ENCODE measurements around the gene KIAA0232. TPM values are rescaled to one million over a fixed set of nuclear protein-coding genes. Genes with fewer than 3 reads are reported as not detected.

The KIAA0232 gene
- total RNA-seq, 1 experiment from 2014 or later: 28.5 TPM

DNA sequence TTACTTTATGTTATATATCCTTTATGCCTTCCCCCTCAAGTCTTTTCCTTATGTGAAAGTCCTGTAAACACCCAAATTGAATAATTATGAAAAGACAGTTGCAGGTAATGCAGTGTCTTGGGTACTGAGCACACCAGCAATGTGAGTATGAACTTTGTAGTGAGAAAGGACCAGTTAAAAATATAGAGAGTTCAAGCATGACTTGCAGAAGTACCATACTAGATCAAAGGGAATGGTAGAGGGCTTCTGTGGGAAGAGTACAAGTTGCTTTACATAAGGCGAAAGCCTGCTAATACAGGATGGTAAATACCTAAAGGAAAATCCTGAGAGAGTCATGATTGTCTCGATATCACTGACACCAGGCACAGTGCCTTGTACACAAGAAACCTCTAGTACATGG is 25.7 kb downstream of the KIAA0232 start:
- Histone ChIP-seq H3K4me2 (ENCODE audit: insufficient read depth, insufficient read length, low read length) (no peak overlapping the region), H2BK20ac (ENCODE audit: low read depth, low read length, poor library complexity, severe bottlenecking) (no peak overlapping the region), H2BK5ac (ENCODE audit: insufficient read length, low read length) (no peak overlapping the region), H3K18ac (ENCODE audit: insufficient read length, low read depth, low read length) (no peak overlapping the region), H3T11ph (ENCODE audit: low read length) (no peak overlapping the region), H3K14ac (ENCODE audit: insufficient read depth, low read length) (no peak overlapping the region), H3K23me2 (ENCODE audit: insufficient read length, low read depth, low read length, poor library complexity, severe bottlenecking) (no peaks in the 10 kb centered on the region), H3K4ac (ENCODE audit: low read depth, low read length) (no peak overlapping the region), H2BK12ac (ENCODE audit: insufficient read length, low read depth, low read length) (no peak overlapping the region), H3K56ac (ENCODE audit: insufficient read length, low read depth, low read length) (no peak overlapping the region), H3K9ac (ENCODE audit: extremely low read depth, insufficient read length, low read length) (no peak overlapping the region), H3K27me3 (ENCODE audit: insufficient read depth, low read length) (no peaks in the 10 kb centered on the region), H3K27ac (ENCODE audit: insufficient read length, low read depth, low read length) (no peak overlapping the region), H3K23ac (ENCODE audit: insufficient read length, low read depth, low read length) (no peak overlapping the region), H3K4me1 (ENCODE audit: insufficient read depth, low read length) (no peaks in the 10 kb centered on the region; the same call in 1 of the 2 replicates), H2BK120ac (ENCODE audit: low read depth, low read length, poor library complexity, severe bottlenecking) (no peak overlapping the region), H4K91ac (ENCODE audit: insufficient read length, low read depth, low read length) (no peak overlapping the region), H3K9me3 (ENCODE audit: control insufficient read depth, low read depth, low read length) (no peaks in the 10 kb centered on the region), H2AFZ (ENCODE audit: low read length) (no peak overlapping the region), H4K5ac (ENCODE audit: insufficient read length, low read depth, low read length) (no peak overlapping the region), H4K20me1 (ENCODE audit: control insufficient read depth, insufficient read depth, insufficient read length) (no peaks in the 10 kb centered on the region), H4K8ac (replicated peaks; ENCODE audit: insufficient read length, low read depth, low read length) (no peak overlapping the region), H3K79me2 (ENCODE audit: insufficient read depth, low read length) (peaks cover 3% of the 10 kb centered on the region; the same call in 1 of the 2 replicates), H2AK5ac (ENCODE audit: insufficient read length, low read length) (no peak overlapping the region), H3K79me1 (ENCODE audit: insufficient read depth, low read depth, low read length, poor library complexity, severe bottlenecking) (peaks cover 4% of the 10 kb centered on the region), H2BK15ac (ENCODE audit: low read depth, low read length) (no peak overlapping the region)
- Mint-ChIP-seq H3K4me3 (no peak overlapping the region), H3K27me3 (ENCODE audit: low read depth) (no peaks in the 10 kb centered on the region), H3K27ac (no peak overlapping the region), H3K4me1 (peaks cover 23 to 37% of the 10 kb centered on the region in 2 experiments), H3K9me3 (no peaks in the 10 kb centered on the region), H3K36me3 (ENCODE audit: insufficient read depth in 1 of 3, low read depth in 3 of 3) (no peaks in the 10 kb centered on the region)
- TF ChIP-seq, protein P1, sequence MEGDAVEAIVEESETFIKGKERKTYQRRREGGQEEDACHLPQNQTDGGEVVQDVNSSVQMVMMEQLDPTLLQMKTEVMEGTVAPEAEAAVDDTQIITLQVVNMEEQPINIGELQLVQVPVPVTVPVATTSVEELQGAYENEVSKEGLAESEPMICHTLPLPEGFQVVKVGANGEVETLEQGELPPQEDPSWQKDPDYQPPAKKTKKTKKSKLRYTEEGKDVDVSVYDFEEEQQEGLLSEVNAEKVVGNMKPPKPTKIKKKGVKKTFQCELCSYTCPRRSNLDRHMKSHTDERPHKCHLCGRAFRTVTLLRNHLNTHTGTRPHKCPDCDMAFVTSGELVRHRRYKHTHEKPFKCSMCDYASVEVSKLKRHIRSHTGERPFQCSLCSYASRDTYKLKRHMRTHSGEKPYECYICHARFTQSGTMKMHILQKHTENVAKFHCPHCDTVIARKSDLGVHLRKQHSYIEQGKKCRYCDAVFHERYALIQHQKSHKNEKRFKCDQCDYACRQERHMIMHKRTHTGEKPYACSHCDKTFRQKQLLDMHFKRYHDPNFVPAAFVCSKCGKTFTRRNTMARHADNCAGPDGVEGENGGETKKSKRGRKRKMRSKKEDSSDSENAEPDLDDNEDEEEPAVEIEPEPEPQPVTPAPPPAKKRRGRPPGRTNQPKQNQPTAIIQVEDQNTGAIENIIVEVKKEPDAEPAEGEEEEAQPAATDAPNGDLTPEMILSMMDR (conservative IDR thresholded peaks at IDR 0.05): no peak
- DNase-seq: no peak
- WGBS (ENCODE audit: extremely low coverage, insufficient read length, low lambda C conversion rate): no CpG with 5 or more reads among the region's 2 CpGs

Data from H9 (cell line).